ENCODE measurements around the gene STPG2.

STPG2 gene

GRCh38 chr4:98148856-98149255, 5.6 kb upstream of the STPG2 start:
- DNase-seq (ENCODE audit: low read depth), result peak; percentile 35
- no peak overlapping the region for H3K4me3 ChIP-seq (ENCODE audit: low read depth, low read length)
- no peak for TF ChIP-seq CTCF (IDR thresholded peaks at IDR 0.05; ENCODE audit: low read depth, low read length)
- TF ChIP-seq MAX (IDR thresholded peaks at IDR 0.05; ENCODE audit: low read depth, low read length), result no peak
- no peak for TF ChIP-seq MYC (IDR thresholded peaks at IDR 0.05; ENCODE audit: low read depth, low read length)
- TF ChIP-seq POLR2A (IDR thresholded peaks at IDR 0.05; ENCODE audit: extremely low read depth, insufficient read length), result no peak

GRCh38 chr4:98126141-98126540, 17.1 kb downstream of the STPG2 start:
- no peak overlapping the region for H3K4me3 ChIP-seq (ENCODE audit: low read depth, low read length)
- DNase-seq (ENCODE audit: low read depth), result no peak
- TF ChIP-seq CTCF (IDR thresholded peaks at IDR 0.05; ENCODE audit: low read depth, low read length) (no peak), MYC (IDR thresholded peaks at IDR 0.05; ENCODE audit: low read depth, low read length) (no peak), MAX (IDR thresholded peaks at IDR 0.05; ENCODE audit: low read depth, low read length) (no peak)

GRCh38 chr4:98125585-98125984, 17.7 kb downstream of the STPG2 start:
- TF ChIP-seq POLR2A (IDR thresholded peaks at IDR 0.05; ENCODE audit: extremely low read depth, insufficient read length) (no peak), CTCF (IDR thresholded peaks at IDR 0.05; ENCODE audit: low read depth, low read length) (no peak), MAX (IDR thresholded peaks at IDR 0.05; ENCODE audit: low read depth, low read length) (no peak), MYC (IDR thresholded peaks at IDR 0.05; ENCODE audit: low read depth, low read length) (no peak)
- H3K4me3 ChIP-seq (ENCODE audit: low read depth, low read length), result no peak overlapping the region
- DNase-seq (ENCODE audit: low read depth), result no peak

GRCh38 chr4:98117363-98117762, 25.9 kb downstream of the STPG2 start:
- TF ChIP-seq MYC (IDR thresholded peaks at IDR 0.05; ENCODE audit: low read depth, low read length) (no peak), CTCF (IDR thresholded peaks at IDR 0.05; ENCODE audit: low read depth, low read length) (no peak), MAX (IDR thresholded peaks at IDR 0.05; ENCODE audit: low read depth, low read length) (no peak), POLR2A (IDR thresholded peaks at IDR 0.05; ENCODE audit: extremely low read depth, insufficient read length) (no peak)
- DNase-seq (ENCODE audit: low read depth), result no peak
- H3K4me3 ChIP-seq (ENCODE audit: low read depth, low read length), result no peak overlapping the region

- H3K4me3 ChIP-seq (ENCODE audit: low read depth, low read length), result no peak overlapping the region
- DNase-seq (ENCODE audit: low read depth), result peak; percentile 27
- TF ChIP-seq MAX (IDR thresholded peaks at IDR 0.05; ENCODE audit: low read depth, low read length) (no peak), CTCF (IDR thresholded peaks at IDR 0.05; ENCODE audit: low read depth, low read length) (peak; percentile 9)
These were observed 30.3 kb downstream of the STPG2 start for GRCh38 chr4:98113012-98113411.

- TF ChIP-seq POLR2A (IDR thresholded peaks at IDR 0.05; ENCODE audit: extremely low read depth, insufficient read length) (no peak), MAX (IDR thresholded peaks at IDR 0.05; ENCODE audit: low read depth, low read length) (no peak), CTCF (IDR thresholded peaks at IDR 0.05; ENCODE audit: low read depth, low read length) (no peak), MYC (IDR thresholded peaks at IDR 0.05; ENCODE audit: low read depth, low read length) (no peak)
These were observed 32.3 kb downstream of the STPG2 start for GRCh38 chr4:98110929-98111328.

More at GRCh38 chr4:98110929-98111328, 32.3 kb downstream of the STPG2 start:
- H3K4me3 ChIP-seq (ENCODE audit: low read depth, low read length), result no peak overlapping the region
- DNase-seq (ENCODE audit: low read depth), result no peak

Measured in NB4 (cell line).